GM21360 (cell line): ENCODE measurements around the gene POU3F3.

Experiments
- ATAC-seq: cut with Tn5 transposase; IDR thresholded peaks from one replicate; pipeline ENCODE4 v1.9.1; 2021; ENCODE audit warnings: mild to moderate bottlenecking, moderate library complexity; ENCODE audit not compliant: unreplicated experiment

POU3F3 gene

DNA sequence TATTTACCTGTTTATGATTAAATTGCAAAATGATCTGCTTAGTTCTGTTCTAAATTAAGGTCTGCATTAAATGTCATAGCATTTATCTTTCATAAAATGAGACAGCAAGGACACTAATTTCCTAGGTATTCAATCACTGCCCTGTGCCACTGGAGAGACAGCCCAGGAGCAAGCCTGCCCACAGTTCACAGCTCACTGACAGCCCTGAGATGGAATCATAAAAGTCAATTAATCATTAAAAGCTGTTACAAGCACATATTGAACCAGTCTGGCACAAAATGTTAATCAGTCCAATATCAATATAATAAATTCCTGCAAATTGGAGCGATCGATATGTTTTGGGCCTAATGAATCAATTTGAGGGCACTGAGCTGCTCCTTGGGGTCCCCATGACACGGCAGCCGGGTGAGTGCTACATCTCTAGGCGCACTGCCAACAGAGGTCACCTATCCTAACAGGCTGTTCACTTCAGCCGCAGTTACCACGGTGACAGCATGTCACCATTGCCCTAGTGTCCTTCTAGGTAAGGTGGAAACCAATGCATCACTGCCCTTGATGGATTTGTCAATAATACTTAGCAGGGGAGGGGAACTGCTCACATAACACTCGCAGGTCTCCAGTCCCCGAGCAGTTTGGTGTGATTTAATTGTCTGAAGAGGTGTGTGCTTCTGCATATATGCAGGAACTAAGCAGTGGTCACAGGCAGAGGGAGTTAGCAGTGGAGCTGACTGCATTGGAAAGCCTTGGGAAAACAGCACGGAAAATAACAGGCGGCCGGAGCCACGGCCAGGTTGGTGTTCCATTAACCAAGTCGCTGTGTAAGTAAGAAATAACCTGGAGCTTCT is 47.3 kb downstream of the POU3F3 start:
- no peak for ATAC-seq

DNA sequence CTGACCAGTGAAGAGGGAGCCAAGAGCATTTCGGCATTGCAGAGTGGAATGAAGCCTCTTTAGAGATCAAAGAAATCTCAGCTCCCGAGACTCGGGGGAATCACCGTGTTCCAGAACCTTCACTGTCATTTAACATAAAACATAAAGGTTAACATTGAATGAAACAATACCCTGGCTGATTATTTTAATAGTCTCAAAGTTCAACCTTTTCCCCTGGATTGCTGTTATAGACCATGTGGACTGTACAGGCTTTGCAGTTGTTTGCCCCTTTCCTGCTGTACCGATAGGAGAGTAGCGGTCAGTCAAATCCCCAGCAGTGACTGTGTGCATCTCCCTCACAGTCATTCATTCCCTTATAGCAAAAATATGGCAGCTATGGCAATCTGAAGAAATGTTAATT is 48.4 kb downstream of the POU3F3 start:
- no peak for ATAC-seq
